Measurements from ENCODE around the gene TFDP2. TPM values are rescaled to one million over a fixed set of nuclear protein-coding genes. Genes with fewer than 3 reads are reported as not detected.

TFDP2 gene
- total and polyA plus RNA-seq, 9 of the 15 experiments (the other 6 are each of a cell fraction or from before 2014, with no cell fraction given), result 95.6 to 179 (median 126) TPM

DNA sequence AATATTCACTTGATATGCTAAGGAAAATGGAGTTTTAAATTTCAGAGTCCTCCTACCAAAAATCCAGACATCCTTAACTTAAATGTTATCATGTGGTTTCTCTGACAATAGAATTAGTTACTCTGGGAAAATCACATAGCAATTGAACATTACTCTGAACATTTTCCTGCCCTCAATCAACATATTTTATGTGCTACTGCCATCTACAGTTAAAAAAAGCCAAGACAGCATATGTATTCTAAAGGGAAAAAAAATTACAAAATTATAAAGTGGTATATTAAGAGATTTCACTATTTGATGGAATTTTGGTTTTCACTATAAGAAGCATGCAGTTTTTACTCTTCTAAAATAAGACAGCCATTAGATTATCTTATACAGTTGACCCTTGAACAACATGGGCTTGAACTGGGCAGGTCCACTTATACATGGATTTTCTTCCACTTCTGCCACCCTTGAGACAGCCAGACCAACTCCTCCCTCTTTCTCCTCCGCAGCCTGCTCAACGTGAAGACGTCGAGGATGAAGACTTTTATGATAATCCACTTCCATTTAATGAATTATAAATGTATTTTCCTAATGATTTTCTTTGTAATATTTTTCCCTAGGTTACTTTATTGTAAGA lies 150.6 kb downstream of the TFDP2 start:
- ChIA-PET POLR2A (no interaction called here), CTCF (ENCODE audit: low intra/inter-chr PET ratio) (interaction anchor here (0.5 to 1.1 kb wide), 6 partner anchors 186 to 437 kb away, joined by 3 read pairs; no protein-coding TSS in a partner anchor)
- Histone ChIP-seq H3K27me3 (ENCODE audit: control insufficient read depth in 2 of 2, insufficient read depth in 2 of 2, low read length in 2 of 2) (no peaks in the 10 kb centered on the region), H3K9me1 (ENCODE audit: control insufficient read depth, insufficient read depth, low read length) (no peaks in the 10 kb centered on the region), H3K4me2 (ENCODE audit: insufficient read depth, low read length) (no peak overlapping the region), H3K79me2 (ENCODE audit: control insufficient read depth, insufficient read depth, low read length) (peaks cover 30% of the 10 kb centered on the region; the same call in 2 of the 3 replicates), H2AFZ (ENCODE audit: low read depth, low read length) (no peak overlapping the region), H3K4me3 (no peak overlapping the region), H3K4me1 (replicated peaks in 1 of 2; ENCODE audit: control insufficient read depth in 2 of 2, insufficient read depth in 2 of 2, low read length in 2 of 2) (no peaks in the 10 kb centered on the region; a peak in 1 of 5 replicates), H3K9me3 (replicated peaks; ENCODE audit: control insufficient read depth, insufficient read depth, low read depth, low read length) (no peaks in the 10 kb centered on the region), H3K27ac (ENCODE audit: extremely low read depth, low read depth, low read length) (no peak overlapping the region), H3K36me3 (ENCODE audit: control insufficient read depth, insufficient read depth, low read length) (peaks cover 54% of the 10 kb centered on the region), H4K20me1 (replicated peaks; ENCODE audit: control insufficient read depth, insufficient read depth, low read length) (0 out of 2 replicates have a peak, but pooled peaks cover 4% of the 10 kb centered on the region), H3K9ac (ENCODE audit: insufficient read depth in 1 of 2, low read depth in 2 of 2, low read length in 2 of 2) (no peak overlapping the region)
- DNase-seq (ENCODE audit: extremely low read depth in 1 of 4, low spot score in 3 of 4), result no peak
- 70% methylated on average over 4 of the region's 4 CpGs for WGBS (ENCODE audit: insufficient coverage, low coverage, missing lambda C conversion rate)
- no TSS peak for BruUV-seq (replicated peaks)
- peak; percentile 61 for ATAC-seq
- in situ Hi-C loops (cut with MboI) (no loop called here), intact Hi-C loops (cut with micrococcal nuclease) (loop anchor here (10.0 kb wide), 1 partner anchor 534 kb away; no protein-coding TSS in a partner anchor)
- no peak for FAIRE-seq
- TF ChIP-seq FOXA3 (CRISPR knock-in tag; conservative IDR thresholded peaks at IDR 0.05 in 1 of 2, IDR thresholded peaks at IDR 0.05 in 1 of 2) (no peak), PPARD (CRISPR knock-in tag; IDR thresholded peaks at IDR 0.05) (no peak), RAD21 (CRISPR knock-in tag; conservative IDR thresholded peaks at IDR 0.05 in 1 of 2, IDR thresholded peaks at IDR 0.05 in 1 of 2) (peak; percentile 55 to 56), ARNT (IDR thresholded peaks at IDR 0.05) (no peak)
- TF ChIP-seq, protein P1, sequence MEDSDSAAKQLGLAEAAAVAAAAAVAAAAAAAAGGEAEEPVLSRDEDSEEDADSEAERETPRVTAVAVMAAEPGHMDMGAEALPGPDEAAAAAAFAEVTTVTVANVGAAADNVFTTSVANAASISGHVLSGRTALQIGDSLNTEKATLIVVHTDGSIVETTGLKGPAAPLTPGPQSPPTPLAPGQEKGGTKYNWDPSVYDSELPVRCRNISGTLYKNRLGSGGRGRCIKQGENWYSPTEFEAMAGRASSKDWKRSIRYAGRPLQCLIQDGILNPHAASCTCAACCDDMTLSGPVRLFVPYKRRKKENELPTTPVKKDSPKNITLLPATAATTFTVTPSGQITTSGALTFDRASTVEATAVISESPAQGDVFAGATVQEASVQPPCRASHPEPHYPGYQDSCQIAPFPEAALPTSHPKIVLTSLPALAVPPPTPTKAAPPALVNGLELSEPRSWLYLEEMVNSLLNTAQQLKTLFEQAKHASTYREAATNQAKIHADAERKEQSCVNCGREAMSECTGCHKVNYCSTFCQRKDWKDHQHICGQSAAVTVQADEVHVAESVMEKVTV (CRISPR knock-in tag; IDR thresholded peaks at IDR 0.05), result peak; percentile 47; the same call in 1 of the 2 replicates
- TF ChIP-seq, protein P2, sequence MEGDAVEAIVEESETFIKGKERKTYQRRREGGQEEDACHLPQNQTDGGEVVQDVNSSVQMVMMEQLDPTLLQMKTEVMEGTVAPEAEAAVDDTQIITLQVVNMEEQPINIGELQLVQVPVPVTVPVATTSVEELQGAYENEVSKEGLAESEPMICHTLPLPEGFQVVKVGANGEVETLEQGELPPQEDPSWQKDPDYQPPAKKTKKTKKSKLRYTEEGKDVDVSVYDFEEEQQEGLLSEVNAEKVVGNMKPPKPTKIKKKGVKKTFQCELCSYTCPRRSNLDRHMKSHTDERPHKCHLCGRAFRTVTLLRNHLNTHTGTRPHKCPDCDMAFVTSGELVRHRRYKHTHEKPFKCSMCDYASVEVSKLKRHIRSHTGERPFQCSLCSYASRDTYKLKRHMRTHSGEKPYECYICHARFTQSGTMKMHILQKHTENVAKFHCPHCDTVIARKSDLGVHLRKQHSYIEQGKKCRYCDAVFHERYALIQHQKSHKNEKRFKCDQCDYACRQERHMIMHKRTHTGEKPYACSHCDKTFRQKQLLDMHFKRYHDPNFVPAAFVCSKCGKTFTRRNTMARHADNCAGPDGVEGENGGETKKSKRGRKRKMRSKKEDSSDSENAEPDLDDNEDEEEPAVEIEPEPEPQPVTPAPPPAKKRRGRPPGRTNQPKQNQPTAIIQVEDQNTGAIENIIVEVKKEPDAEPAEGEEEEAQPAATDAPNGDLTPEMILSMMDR (IDR thresholded peaks at IDR 0.05 in 2 of 3, conservative IDR thresholded peaks at IDR 0.05 in 1 of 3; ENCODE audit: insufficient read depth in 2 of 3, low read depth in 1 of 3, low read length in 3 of 3), result peak in 1 of 3 experiments; percentile 53; a peak in 2 of 6 replicates

Data from K562 (cell line).